ENCODE data around the gene EML2.
"Not testable (repeated sequence)": the region's sequence is repeated elsewhere in the genome, so short reads cannot be mapped to it uniquely, and the experiment has no call there.

EML2 gene

GRCh38 chr19:45638930-45639729 is at the start of gene EML2:
Gene EML2, minus strand, starts transcription at chr19:45639397. Its CDS starts 21 bp downstream, at chr19:45639376.
- no peak for DNase-seq

- DNase-seq = no peak
Measured at GRCh38 chr19:45687599-45687998, 48.4 kb upstream of the EML2 start.

- not testable (repeated sequence) for DNase-seq
Measured at GRCh38 chr19:45685045-45685444, 45.8 kb upstream of the EML2 start.

- no peak for DNase-seq
Measured at GRCh38 chr19:45682908-45683307, 43.7 kb upstream of the EML2 start.

GRCh38 chr19:45682117-45682516 is 42.9 kb upstream of the EML2 start:
- no peak for DNase-seq

GRCh38 chr19:45681391-45682015 is 42.3 kb upstream of the EML2 start:
- peak; percentile 61 for DNase-seq

GRCh38 chr19:45677351-45678230 is 38.4 kb upstream of the EML2 start:
- DNase-seq = no peak

GRCh38 chr19:45676851-45677263 is 37.7 kb upstream of the EML2 start:
- no peak for DNase-seq

- no peak for DNase-seq
Measured at GRCh38 chr19:45674946-45675345, 35.7 kb upstream of the EML2 start.

- no peak for DNase-seq
Measured at GRCh38 chr19:45670670-45671453, 31.7 kb upstream of the EML2 start.

- DNase-seq = no peak
Measured at GRCh38 chr19:45668342-45668871, 29.2 kb upstream of the EML2 start.

GRCh38 chr19:45667620-45668341 is 28.6 kb upstream of the EML2 start, which contains the start of gene GIPR:
Gene GIPR, plus strand, starts transcription at chr19:45668221. Its CDS starts 1,300 bp downstream, at chr19:45669521.
- no peak for DNase-seq

GRCh38 chr19:45664575-45664974 is 25.4 kb upstream of the EML2 start:
- DNase-seq = no peak

GRCh38 chr19:45663800-45664199 is 24.6 kb upstream of the EML2 start:
- DNase-seq = no peak

- DNase-seq = no peak
Measured at GRCh38 chr19:45660636-45661035, 21.4 kb upstream of the EML2 start.

GRCh38 chr19:45659096-45659729 is 20.0 kb upstream of the EML2 start:
- no peak for DNase-seq

GRCh38 chr19:45657520-45658167 is 18.4 kb upstream of the EML2 start:
- DNase-seq = no peak

- DNase-seq = no peak
Measured at GRCh38 chr19:45655073-45655472, 15.9 kb upstream of the EML2 start.

- DNase-seq = no peak
Measured at GRCh38 chr19:45653634-45654033, 14.4 kb upstream of the EML2 start.

GRCh38 chr19:45650722-45651121 is 11.5 kb upstream of the EML2 start:
- no peak for DNase-seq

GRCh38 chr19:45646345-45646698 is 7.1 kb upstream of the EML2 start:
- DNase-seq = no peak

All from GOT3 (cell line).